ENCODE measurements around the gene SLC25A52.
"Not testable (repeated sequence)": the region's sequence is repeated elsewhere in the genome, so short reads cannot be mapped to it uniquely, and the experiment has no call there.

SLC25A52 gene, protein sequence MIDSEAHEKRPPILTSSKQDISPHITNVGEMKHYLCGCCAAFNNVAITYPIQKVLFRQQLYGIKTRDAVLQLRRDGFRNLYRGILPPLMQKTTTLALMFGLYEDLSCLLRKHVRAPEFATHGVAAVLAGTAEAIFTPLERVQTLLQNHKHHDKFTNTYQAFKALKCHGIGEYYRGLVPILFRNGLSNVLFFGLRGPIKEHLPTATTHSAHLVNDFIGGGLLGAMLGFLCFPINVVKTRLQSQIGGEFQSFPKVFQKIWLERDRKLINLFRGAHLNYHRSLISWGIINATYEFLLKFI

DNA sequence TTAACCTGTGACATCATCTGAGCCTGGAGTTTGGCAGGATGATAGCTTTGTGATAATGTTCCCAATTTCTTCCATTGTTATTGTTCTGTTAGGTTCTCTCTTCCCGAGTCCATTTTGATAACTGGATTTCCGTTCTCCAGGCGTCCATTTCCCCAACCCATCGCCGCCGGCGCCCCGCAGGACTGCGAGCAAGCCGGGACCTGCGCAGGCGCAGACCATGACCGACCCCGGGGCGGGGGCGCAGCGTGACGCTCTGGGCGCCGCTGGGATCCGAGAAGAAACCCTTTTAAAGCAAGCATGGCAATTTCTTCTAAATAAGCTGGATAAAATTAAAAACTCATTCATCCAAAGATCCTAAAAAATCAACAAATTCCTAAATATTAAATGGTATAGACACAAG, at the start of gene SLC25A52:
Gene SLC25A52, minus strand, starts transcription at position 186 of the 400 bp plus-strand sequence. CDS start 219 bp downstream, outside the sequence.
- no peak within 1 kb of the TSS for H3K27ac Mint-ChIP-seq
- no peak for ATAC-seq
- H3K4me3 Mint-ChIP-seq: no peak within 1 kb of the TSS
- no peaks in the 10 kb centered on the region for H3K36me3 Mint-ChIP-seq
- H3K9me3 Mint-ChIP-seq: no peaks in the 10 kb centered on the region
- H3K4me1 Mint-ChIP-seq: no peaks in the 10 kb centered on the region
- peaks cover 8% of the 10 kb centered on the region for H3K27me3 Mint-ChIP-seq

DNA sequence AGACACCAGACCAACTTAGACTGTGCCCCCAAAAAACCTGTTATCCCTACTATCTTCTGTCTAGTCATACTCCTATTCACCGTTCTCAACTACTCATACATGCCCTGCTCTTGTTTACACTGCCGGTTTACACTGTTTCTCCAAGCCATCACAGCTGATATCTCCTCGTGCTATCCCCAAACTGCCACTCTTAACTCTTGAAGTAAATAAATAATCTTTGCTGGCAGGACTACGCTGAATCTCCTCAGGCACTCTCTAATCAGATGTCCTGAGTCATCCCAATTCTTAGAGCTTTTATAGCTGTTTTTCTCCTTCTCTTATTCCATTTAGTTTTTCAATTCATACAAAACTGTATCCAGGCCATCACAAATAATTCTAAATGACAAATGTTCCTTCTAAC, 48.4 kb upstream of the SLC25A52 start:
- not testable (repeated sequence) for H3K27me3 Mint-ChIP-seq, H3K27ac Mint-ChIP-seq, H3K4me1 Mint-ChIP-seq, H3K9me3 Mint-ChIP-seq, ATAC-seq, H3K36me3 Mint-ChIP-seq, H3K4me3 Mint-ChIP-seq

DNA sequence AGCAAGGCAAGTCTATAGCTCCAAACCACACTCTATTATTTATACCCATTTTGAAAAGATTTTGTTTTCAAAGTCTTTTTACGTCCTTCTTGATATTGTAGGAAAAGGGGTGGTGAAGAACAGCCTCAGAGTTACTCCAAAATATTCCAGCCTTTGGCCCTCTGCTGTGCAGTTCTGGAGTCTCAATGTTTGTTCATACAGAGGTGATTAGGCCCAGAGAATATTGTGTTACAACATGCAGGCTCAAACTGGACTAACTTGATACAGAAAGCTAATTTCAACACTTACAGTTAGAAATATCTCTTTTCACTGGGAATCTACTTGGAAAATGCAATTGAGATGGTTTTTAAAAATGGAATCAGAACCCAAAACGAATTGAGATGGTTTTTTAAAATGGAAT, 40.4 kb upstream of the SLC25A52 start:
- no peak for ATAC-seq
- H3K4me1 Mint-ChIP-seq: peaks cover 5% of the 10 kb centered on the region
- H3K27ac Mint-ChIP-seq: no peak overlapping the region
- H3K36me3 Mint-ChIP-seq: no peaks in the 10 kb centered on the region
- H3K27me3 Mint-ChIP-seq: no peaks in the 10 kb centered on the region
- no peaks in the 10 kb centered on the region for H3K9me3 Mint-ChIP-seq
- no peak overlapping the region for H3K4me3 Mint-ChIP-seq

DNA sequence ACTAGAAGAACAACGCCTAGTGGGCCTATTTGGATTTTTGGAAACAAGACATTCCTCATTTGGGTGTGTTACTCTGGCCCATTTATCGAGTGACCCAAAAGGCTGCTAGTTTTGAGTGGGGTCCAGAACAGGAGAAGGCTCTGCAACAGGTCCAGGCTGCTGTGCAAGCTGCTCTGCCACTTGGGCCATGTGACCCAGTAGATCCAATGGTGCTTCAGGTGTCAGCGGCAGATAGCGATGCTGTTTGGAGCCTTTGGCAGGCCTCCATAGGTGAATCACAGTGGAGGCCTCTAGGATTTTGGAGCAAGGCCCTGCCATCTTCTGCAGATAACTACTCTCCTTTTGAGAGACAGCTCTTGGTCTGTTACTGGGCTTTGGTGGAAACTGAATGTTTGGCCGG, 38.6 kb upstream of the SLC25A52 start:
- not testable (repeated sequence) for H3K27me3 Mint-ChIP-seq, H3K4me3 Mint-ChIP-seq, H3K9me3 Mint-ChIP-seq, H3K4me1 Mint-ChIP-seq, ATAC-seq, H3K36me3 Mint-ChIP-seq, H3K27ac Mint-ChIP-seq

DNA sequence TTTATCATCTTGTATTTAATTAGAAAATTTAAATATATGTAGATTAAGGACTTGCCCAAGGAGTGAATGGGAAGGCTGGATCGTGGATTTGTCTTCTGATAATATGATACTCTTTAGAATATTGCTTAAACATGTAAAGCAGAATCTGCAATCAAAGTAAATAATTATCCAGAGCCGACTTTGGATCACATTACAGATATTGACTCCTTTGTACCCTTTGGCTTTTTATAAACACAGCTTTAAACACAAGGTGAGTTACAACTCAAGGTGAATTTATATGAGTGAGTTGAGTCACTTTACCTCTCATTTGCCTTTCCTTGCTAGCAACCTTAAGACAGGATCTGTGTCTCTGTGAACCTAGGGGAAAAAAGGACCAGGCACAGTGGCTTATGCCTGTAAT, 37.7 kb upstream of the SLC25A52 start:
- Mint-ChIP-seq H3K27me3 (no peaks in the 10 kb centered on the region), H3K4me3 (no peak overlapping the region), H3K36me3 (no peaks in the 10 kb centered on the region), H3K9me3 (no peaks in the 10 kb centered on the region), H3K27ac (no peak overlapping the region), H3K4me1 (peaks cover 10% of the 10 kb centered on the region)
- ATAC-seq: no peak

DNA sequence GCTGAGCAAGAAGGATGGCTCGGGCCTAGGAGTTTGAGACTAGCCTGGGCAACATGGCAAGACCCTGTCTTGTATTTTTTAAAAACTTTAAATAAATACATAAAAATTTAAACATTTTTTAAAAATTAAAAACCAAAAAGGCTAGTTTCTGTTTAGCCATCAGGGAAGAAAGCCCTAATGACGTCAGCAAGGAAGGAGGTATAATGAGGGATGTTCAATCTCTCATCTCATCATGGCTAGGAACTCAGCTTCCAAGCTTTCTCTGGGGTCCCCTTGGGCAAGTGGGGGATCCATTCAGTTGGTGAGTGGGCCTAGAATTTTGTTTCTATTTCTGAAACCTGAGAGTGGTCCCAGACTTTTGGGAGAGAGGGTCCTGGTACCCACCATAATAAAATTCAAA, 35.1 kb upstream of the SLC25A52 start:
- no peak overlapping the region for H3K4me3 Mint-ChIP-seq
- no peaks in the 10 kb centered on the region for H3K27me3 Mint-ChIP-seq
- no peak overlapping the region for H3K27ac Mint-ChIP-seq
- peaks cover 33% of the 10 kb centered on the region for H3K4me1 Mint-ChIP-seq
- H3K9me3 Mint-ChIP-seq: no peaks in the 10 kb centered on the region
- ATAC-seq: no peak
- no peaks in the 10 kb centered on the region for H3K36me3 Mint-ChIP-seq

DNA sequence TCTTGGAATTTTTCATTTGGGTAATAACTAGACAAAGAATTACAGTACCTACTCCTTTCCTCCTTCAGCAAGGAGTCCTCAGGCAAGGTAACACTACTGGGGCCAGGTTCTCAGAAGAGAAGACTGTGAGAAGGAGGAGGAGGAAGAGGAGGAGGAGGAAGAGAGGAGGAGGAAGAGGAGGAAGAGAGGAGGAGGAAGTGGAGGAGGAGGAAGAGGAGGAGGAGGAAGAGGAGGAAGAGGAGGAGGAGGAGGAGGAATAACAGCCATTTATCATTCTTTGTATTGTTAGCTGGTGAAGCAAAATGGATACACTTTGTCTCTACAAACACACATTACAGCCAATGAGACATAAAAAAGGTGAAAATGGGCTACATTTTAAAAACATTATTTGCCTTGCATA, 32.9 kb upstream of the SLC25A52 start:
- H3K4me3 Mint-ChIP-seq: no peak overlapping the region

DNA sequence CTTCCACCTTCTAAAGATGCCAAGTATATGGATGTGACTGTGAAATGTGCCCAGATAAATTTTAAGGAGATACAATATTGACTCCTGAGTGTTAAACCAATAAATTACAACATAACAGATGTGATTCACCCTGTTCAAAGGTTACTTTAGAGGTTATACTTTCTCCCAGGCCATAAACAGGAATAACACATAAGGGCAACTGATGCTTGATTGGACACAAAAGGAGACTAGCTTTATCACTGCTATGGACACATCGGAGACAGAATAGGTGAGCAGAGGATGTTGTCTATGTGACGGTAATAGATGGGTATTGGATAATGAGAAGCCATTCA, 31.9 kb upstream of the SLC25A52 start:
- no peaks in the 10 kb centered on the region for H3K9me3 Mint-ChIP-seq
- no peak overlapping the region for H3K4me3 Mint-ChIP-seq
- H3K27ac Mint-ChIP-seq: peak overlapping the region; percentile 75
- H3K27me3 Mint-ChIP-seq: no peaks in the 10 kb centered on the region
- ATAC-seq: no peak
- peaks cover 32% of the 10 kb centered on the region for H3K4me1 Mint-ChIP-seq
- H3K36me3 Mint-ChIP-seq: no peaks in the 10 kb centered on the region

More for the DNA sequence above, 32.9 kb upstream of the SLC25A52 start:
- Mint-ChIP-seq H3K27me3 (no peaks in the 10 kb centered on the region), H3K36me3 (no peaks in the 10 kb centered on the region), H3K4me1 (peaks cover 32% of the 10 kb centered on the region), H3K27ac (no peak overlapping the region), H3K9me3 (no peaks in the 10 kb centered on the region)
- no peak for ATAC-seq

DNA sequence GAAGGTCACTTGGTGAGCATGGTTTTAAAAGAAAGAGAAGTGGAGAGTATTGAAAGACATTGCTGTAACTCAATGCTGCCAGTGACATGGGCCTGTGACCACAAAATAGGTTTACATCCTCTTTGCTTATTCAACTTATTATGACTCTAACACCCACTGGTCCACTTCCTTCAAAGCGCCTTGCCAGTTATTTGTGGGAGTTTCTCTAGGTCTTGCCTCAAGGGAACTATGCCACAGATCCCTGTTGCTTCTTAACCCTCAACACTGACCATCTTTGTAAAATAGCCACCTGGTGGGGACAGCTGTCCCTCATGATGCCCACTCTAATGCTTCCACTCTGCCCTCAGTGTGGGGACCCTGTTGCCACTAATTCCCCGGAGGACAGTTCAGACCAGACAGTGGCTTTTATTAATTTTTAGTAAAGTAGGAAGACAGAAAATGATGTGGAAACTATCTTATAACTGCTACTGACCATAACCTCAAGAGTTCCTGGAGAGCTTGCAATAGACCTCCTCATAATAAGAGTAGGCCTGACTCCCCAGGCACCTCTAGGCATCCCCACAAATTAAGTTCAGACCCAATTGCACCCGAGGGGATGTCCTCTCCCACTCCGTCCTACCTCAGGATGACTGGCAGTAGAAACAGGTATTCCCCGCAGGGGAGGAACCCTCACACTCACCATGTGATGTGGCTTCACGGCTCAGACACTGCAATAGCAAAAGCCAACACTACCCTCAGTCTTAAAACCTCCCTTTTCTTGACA, 31.3 kb upstream of the SLC25A52 start:
- peak overlapping the region; percentile 75 for H3K27ac Mint-ChIP-seq
- no peak overlapping the region for H3K4me3 Mint-ChIP-seq
- H3K27me3 Mint-ChIP-seq: no peaks in the 10 kb centered on the region
- ATAC-seq: peak; percentile 90
- no peaks in the 10 kb centered on the region for H3K36me3 Mint-ChIP-seq
- H3K9me3 Mint-ChIP-seq: no peaks in the 10 kb centered on the region
- peaks cover 32% of the 10 kb centered on the region for H3K4me1 Mint-ChIP-seq

DNA sequence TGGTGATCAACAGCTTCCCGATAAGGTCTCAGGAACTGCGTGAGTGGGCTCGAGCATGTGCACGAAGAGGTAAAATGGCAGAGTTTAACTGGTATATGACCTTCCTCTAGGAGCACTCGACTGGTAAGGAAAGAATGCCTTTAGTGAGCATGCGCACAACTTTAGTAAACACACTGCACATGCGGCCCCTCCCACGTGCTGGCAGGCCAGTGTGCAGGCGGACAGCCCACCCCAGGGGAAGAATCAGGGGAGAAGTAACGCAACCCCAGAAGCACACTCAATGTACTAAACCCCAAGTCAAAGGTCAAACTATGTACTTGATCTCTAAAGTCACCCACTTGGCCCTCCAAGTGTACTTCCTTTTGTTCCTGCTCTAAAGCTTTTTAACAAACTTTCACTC, 28.7 kb upstream of the SLC25A52 start:
- no peak for ATAC-seq
- Mint-ChIP-seq H3K27me3 (no peaks in the 10 kb centered on the region), H3K9me3 (no peaks in the 10 kb centered on the region), H3K27ac (no peak overlapping the region), H3K36me3 (no peaks in the 10 kb centered on the region), H3K4me1 (peaks cover 32% of the 10 kb centered on the region), H3K4me3 (no peak overlapping the region)

DNA sequence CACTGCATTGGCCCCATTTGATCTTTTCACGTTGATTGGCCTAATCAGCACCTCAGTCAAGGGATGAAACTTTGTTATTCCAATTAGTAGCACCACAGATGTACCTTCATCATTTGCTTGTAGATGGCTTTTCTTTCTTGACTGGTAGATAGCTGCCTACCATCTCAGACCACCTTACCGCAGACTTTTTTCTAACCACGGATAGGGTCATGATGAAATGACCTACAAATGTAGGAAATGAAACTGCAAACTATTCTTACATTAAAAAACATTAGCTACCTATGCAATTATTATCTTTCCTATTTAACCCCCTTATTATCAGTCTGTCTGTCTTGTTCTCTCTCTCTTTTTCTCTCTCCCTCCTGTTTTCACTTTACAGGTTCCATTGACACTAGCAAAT, 22.4 kb upstream of the SLC25A52 start:
- Mint-ChIP-seq H3K9me3 (peaks cover 10% of the 10 kb centered on the region), H3K27ac (no peak overlapping the region), H3K4me3 (no peak overlapping the region), H3K27me3 (no peaks in the 10 kb centered on the region), H3K4me1 (peaks cover 6% of the 10 kb centered on the region), H3K36me3 (peaks cover 4% of the 10 kb centered on the region)
- ATAC-seq: no peak

DNA sequence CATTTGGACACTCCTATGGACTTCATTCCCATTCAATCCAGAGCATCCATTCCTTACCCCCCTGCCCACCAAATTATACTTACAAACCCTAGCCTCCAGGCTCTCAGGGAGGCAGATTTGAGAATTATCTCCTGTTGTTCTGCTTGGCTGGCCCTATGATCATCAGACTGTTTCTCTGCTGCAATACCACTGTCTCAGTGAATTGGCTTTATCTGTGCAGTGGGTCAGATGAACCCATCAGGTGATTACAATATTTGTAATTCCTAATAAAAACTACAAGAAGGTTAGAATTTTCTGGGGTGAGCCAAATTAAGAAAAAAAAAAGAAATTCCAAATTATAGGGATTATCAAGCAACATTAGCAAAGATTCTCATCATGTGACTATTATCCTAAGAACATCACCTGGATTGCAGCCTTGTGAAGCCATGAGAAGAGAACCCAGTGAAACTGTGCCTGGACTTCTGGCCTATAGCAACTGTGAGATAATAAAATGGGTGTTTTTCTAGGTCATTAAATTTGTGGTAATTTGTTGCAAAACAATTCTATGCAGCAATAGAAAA, 17.8 kb upstream of the SLC25A52 start:
- no peak for ATAC-seq
- H3K36me3 Mint-ChIP-seq: peaks cover 6% of the 10 kb centered on the region
- no peaks in the 10 kb centered on the region for H3K27me3 Mint-ChIP-seq
- H3K9me3 Mint-ChIP-seq: peaks cover 13% of the 10 kb centered on the region
- H3K4me3 Mint-ChIP-seq: no peak overlapping the region
- peaks cover 14% of the 10 kb centered on the region for H3K4me1 Mint-ChIP-seq
- H3K27ac Mint-ChIP-seq: no peak overlapping the region

DNA sequence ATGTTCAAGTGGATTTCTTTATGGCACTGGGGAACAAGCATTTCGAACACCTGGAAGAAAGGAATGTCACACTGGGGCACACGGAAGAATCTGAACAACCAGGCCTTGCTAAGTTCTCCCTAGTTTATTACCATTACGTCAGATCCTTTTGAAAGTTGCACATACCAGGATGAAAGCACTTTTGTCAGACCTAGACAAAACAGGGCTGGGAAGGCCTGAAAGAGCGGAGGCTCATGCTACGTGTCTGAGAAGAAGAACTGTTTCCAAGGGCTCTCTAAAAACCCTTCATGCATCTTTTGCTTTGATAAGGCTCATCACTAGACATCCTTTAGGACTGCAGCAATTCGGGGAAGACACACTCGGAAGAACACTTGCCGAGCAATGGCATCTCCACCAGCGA, 15.4 kb upstream of the SLC25A52 start:
- Mint-ChIP-seq H3K4me3 (no peak overlapping the region), H3K9me3 (peaks cover 13% of the 10 kb centered on the region), H3K4me1 (peaks cover 8% of the 10 kb centered on the region), H3K36me3 (peaks cover 6% of the 10 kb centered on the region), H3K27me3 (no peaks in the 10 kb centered on the region), H3K27ac (no peak overlapping the region)
- ATAC-seq: no peak

DNA sequence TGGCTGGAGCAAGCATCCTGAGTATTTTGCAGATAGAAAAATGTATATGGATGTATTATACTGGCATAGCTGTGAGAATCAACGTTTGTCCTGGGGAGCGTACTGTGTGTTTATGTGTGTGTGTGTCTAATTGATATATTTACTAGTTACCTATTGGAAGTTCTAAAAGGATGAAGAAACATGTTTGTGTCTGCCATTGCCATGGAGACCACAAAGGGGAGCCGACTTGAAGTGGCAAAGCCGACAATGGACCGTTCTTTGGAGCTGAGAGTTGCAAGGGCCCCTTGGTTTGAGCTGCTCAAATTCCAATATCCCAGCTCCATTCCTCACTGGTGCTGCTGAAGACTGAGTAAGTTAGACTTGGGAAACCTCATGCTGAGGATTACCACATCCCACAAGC, 14.3 kb upstream of the SLC25A52 start:
- H3K4me3 Mint-ChIP-seq: no peak overlapping the region
- no peak overlapping the region for H3K27ac Mint-ChIP-seq
- H3K27me3 Mint-ChIP-seq: peaks cover 5% of the 10 kb centered on the region
- ATAC-seq: no peak
- H3K9me3 Mint-ChIP-seq: peaks cover 10% of the 10 kb centered on the region
- H3K36me3 Mint-ChIP-seq: peaks cover 6% of the 10 kb centered on the region
- H3K4me1 Mint-ChIP-seq: peaks cover 8% of the 10 kb centered on the region

DNA sequence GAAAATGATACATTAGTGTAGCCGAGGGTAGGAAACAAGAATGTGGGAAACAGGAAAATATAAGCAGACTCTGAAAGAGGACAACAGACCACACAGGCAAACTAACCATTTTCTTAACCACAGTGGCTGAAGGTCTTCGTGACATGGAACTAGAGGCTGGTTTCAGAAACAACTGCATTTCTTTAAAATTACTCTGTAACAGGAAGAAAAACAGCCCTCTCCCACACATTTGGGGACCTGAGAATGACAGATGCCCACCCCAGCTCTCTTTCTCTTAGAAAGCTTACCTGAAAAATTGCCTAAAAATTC, 13.8 kb upstream of the SLC25A52 start:
- Mint-ChIP-seq H3K36me3 (peaks cover 6% of the 10 kb centered on the region), H3K9me3 (peaks cover 7% of the 10 kb centered on the region), H3K27ac (no peak overlapping the region), H3K4me1 (peaks cover 8% of the 10 kb centered on the region), H3K27me3 (peaks cover 10% of the 10 kb centered on the region), H3K4me3 (no peak overlapping the region)
- peak; percentile 57 for ATAC-seq
